HG03103 (cell line): Measurements from ENCODE around the gene RMRP.
A peak's percentile ranks its signal among the peaks of the same experiment; 100 is the strongest.

Experiments used
- ATAC-seq: cut with Tn5 transposase; IDR thresholded peaks from one replicate; pipeline ENCODE4 v1.9.1; 2021; ENCODE audit warnings: low read depth; ENCODE audit not compliant: unreplicated experiment

RMRP gene

DNA sequence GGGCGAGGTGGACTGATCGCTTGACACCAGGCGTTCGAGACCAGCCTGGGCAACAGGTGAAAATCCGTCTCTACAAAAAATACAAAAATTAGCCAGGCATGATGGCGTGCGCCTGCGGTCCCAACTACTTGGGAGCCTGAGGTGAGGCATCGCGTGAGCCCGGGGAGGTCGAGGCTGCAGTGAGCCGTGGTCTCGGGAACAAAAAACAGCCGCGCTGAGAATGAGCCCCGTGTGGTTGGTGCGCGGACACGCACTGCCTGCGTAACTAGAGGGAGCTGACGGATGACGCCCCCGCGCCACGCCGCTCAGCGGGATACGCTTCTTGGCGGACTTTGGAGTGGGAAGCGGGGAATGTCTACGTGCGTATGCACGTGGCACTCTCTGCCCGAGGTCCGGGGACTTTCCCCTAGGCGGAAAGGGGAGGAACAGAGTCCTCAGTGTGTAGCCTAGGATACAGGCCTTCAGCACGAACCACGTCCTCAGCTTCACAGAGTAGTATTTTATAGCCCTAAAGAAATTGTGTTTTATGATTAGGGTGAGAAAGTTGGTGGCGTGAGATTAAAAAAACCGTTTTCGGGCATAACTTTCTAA, at the start of gene RMRP:
Gene RMRP (minus strand): TSS at position 474 of the 591 bp plus-strand sequence.
- peak; percentile 75 for ATAC-seq

DNA sequence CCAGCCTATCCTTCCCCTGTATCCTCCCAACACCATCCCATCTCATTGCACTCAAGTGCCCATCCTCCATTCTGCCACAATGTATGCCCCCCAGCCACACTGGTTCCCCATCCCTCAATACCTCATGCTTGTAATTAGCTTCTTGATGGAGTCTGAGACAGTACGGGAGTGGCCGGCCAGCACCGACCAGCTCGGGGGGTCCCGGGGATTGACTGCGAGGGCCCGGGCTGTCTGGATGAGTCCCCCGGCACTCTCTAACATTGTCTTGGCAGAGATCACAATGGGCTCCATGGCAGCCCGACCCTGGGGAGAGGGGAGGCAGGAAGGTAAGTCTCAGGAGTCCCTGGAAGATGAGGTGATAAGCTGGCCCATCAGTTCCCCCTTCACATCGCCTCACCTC, 49.1 kb upstream of the RMRP start:
- no peak for ATAC-seq

DNA sequence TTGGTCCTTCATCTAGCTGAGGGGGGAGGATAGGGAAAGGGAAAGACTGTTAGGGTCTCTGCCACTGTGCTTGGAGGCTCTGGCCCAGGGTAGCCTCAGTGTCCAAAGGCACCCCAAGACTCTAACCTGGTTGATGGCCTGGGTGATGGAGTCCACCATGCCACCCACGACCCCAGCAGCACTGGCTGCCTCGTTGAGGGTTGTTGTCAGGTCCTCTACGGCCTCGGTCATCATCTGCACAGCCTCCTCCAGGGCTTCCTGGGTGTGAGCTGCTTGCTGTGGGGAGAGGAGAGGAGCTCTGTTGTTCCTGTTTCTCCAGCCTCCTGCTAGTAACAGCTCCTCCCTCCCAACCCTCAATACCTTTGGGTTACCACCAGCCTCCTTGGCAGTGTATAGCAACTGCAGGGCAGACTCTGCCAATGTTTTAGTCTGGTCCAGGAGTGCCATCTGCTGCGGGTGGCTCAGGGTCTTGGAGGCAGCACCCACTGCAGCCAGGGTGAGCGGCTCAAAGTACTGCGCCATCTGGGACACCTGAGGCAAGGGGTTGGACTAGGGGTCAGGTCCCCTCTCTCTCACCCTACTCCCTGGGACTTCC, 48.1 kb upstream of the RMRP start:
- ATAC-seq = no peak

DNA sequence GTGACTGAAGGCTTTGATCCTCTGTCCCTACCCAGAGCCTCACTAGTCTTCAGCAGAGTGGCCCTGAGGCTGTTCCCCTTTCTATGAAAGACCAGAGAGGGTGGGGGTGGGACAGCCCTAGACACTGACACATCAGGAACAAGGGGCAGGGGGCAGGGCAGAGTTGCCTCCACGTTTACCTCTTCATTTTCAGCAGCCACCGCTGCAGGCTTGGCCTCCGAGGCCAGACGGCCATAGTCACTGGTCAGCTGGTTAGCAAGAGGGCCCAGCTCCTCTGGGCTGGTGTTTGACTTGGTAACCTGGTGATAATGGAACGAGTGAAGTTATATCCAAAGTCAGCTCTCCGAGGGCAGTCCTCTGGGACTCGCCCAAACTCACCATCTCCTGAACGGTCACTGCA, 47.6 kb upstream of the RMRP start:
- ATAC-seq = no peak

DNA sequence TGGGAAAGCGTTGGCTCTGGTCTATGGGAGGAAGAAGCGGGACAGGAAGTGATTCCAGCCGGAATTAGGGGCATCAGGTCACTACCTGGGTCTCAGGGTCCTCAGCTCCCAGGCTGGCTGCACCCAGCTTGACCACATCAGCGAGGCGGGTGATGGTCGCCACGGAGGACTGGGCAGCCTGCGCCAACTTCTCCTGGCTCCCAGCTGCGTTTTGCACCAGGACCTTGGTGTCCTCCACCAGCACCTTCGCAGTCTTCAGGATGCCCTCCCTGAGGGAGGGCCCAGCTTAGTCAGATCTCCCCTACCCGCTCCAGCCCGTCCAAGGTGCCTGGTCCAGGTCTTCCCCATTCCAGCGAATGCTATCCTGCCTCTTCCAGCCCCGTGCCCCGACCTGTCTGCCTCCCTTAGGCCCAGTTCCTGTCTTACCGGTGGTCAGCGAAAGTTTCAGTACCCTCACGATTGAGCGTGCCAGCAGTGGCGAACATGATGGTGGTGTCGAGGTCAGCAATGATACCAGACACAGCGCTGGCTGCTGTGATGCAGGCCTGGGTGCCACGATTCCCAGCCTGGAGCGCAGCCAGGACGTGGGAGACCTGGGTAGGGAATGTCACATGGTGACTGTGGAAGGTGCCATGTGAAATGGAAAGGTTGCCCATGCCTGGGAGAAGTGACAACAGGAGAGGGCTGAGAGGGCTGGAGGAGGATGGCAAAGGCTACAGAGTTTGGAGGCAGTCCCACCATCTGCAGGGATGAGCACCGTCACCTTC, 46.3 kb upstream of the RMRP start:
- ATAC-seq = no peak

DNA sequence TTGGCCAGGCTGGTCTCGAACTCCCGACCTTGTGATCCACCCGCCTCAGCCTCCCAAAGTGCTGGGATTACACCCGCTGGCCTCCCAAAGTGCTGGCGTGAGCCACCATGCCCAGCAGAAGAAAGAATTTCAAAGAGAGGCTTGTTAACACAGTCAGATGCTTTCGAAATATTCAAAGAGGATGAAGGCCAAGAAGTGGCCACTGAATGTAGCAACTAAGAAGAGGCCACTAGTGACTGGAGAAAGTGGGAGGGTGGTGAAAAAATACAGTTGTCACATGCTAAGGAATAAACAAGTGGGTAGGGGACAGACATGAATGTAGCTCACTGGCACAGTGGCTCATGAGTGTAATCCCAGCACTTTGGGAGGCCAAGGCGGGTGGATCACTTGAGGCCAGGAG, 44.9 kb upstream of the RMRP start:
- no peak for ATAC-seq

DNA sequence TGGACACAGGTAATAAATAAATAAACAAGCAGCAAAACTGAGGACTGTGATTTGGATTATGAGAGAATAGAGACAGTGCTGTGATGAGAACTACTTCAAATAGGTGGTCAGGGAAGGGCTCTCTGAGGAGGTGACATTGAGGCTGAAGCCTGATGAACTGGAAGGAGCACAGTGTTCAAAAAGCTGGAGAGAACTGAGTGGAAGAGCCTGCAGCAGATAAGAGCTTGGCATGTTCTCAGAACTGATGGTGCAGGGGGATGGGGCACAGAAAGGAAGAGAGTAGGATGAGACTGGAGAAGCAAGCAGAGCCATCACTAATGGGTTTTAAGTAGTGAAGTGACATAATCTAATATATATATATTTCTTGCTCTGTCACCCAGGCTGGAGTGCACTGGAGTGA, 43.1 kb upstream of the RMRP start:
- no peak for ATAC-seq

DNA sequence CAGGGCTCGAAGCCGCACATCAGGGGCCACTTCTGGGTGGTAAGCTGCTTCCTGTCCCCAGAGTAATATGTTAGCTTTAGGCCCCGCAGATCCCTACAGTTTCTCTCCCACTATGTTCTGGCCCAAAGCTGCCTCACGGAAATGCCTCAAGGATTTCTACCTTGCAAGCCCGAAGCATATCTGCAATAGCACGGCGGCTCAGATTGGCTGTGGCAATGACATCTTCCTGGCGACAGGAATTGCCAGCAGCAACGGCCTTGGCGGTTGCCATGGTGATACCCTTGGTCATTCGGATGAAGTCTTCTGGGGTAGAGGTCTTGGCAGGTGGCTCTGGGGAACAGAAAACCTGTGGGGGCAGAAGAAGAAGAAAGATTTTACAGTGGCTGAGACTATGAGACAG, 42.2 kb upstream of the RMRP start:
- ATAC-seq = no peak

DNA sequence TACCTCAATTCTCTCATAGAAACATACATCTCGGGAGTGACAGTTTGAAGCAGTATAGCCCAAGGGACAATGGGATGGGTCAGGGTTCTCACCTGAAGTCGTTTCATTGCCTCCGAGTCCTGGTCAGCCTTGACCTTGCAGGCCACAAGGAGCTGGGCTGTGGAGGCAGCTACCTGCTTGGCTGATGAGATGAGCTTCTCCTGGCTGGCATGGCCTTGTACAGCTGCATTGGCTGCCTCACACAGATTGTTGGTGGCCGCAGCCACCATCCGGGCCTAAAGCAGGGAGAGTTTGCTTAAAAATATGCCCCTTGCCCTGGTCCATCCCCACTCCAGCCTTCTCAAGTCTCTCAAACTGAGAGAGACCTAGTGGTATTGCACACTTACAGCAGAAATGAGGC, 40.4 kb upstream of the RMRP start:
- ATAC-seq = no peak

DNA sequence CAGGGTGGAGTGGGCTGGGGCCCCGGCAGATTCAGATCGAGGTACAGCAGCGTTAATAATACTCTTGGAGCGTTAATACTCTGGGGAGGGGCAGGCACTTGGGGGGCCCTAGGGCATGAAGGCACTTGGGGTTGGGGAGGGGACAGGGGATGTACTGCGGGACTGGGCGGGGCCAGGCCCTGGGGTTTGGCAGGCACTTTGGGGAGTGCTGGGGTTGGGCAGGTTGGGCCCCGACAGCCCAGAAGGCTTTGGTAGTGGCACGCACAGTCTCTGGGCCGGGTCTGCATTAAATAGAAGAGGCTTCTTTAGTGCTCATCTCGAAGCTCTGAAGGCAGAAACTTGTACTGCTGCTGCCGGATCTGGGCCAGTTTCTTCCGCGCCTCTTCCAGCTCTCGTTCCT, 39.7 kb upstream of the RMRP start:
- no peak for ATAC-seq

DNA sequence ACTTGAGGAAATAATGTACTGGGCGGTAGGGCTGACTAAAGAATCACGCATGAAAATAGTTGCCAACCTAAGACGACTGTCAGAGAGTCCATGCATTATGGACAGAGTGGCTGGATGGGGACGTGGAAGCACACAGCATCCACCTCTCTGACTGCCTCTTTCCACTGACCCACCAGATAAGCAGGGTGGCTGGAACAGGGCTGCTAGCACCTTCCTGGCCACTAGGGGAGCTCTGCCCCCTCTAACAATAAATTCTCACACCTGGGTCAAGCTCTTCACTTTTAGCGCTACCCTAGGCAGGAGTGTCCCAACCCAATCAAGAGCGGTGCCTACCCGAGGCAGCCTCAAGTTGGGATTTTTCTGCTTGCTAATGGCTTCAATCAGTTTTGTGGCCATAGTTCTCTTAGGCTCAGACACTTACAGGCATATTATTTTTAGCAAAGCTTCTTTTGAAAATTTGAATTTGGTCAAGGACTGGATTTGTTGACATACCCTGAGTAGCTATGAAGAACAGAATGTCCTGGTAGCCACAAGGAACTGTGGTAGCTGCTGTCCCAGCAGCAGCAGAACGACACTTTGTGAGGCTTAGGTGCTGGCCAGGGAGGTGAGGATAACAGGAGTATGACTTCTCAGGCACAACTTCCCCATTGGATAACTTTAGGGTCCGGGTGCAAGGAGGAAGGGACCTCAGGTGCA, 38.8 kb upstream of the RMRP start:
- ATAC-seq = no peak

DNA sequence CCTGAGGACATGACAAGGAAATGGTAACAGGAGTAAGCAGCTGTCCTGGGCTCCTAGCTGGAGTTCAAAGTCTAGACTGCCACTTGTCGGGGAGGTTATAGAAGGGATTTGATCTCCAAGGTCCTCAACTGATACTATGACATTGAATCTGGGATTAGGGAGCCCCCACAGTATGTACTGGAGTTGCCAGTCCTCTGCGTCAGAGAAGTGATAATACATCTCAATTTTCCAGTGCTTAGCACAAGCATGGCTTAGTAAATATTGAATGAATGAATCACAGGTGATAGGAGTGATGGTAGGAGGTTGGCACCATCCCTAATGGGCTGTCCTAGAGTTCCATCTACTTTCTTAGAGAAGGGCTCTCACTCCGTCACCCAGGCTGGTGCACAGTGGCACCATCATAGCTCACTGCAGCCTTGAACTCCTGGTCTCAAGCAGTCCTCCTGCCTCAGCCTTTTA, 38.2 kb upstream of the RMRP start:
- ATAC-seq = no peak

DNA sequence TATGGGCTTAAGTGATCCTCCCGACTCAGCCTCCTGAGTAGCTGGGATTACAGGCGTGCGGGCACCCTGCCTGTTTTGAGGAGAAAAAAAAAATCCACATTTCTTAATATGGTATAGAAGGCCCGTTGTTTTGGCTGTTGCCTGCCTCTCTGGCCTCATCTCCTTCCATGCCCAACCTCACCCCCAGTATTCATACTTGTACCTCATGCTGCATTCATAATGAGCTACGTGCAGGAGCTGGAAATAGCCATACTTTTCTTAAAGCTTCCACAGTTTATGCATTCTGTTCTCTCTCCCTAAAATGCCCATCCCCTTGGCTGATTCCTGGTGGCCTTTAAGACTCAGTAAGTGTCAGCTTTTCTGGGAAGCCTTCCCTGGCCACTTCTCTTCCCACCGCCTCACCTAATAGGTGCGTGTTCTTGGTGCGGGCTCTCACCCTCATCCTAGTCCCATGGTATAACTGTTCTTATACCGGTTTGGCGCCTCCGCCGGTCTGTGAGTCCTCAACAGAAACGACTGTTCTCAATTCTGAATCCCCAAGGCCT, 34.0 kb upstream of the RMRP start:
- no peak for ATAC-seq

DNA sequence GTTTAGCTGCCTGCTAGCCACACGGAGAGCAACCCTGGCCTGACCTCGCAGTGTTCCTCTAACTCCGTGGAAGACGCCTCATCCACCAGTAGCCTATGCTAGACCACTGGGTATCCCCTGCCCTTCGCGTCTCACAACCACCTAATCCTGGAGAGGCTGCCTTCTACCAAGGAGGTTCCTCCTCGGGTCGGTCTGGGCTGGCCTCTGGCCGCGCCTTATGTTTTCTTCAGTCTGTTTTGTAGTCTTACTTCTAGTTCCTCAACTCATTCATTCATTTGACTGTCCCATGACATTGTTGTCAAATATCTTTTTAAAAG, 33.5 kb upstream of the RMRP start:
- no peak for ATAC-seq

DNA sequence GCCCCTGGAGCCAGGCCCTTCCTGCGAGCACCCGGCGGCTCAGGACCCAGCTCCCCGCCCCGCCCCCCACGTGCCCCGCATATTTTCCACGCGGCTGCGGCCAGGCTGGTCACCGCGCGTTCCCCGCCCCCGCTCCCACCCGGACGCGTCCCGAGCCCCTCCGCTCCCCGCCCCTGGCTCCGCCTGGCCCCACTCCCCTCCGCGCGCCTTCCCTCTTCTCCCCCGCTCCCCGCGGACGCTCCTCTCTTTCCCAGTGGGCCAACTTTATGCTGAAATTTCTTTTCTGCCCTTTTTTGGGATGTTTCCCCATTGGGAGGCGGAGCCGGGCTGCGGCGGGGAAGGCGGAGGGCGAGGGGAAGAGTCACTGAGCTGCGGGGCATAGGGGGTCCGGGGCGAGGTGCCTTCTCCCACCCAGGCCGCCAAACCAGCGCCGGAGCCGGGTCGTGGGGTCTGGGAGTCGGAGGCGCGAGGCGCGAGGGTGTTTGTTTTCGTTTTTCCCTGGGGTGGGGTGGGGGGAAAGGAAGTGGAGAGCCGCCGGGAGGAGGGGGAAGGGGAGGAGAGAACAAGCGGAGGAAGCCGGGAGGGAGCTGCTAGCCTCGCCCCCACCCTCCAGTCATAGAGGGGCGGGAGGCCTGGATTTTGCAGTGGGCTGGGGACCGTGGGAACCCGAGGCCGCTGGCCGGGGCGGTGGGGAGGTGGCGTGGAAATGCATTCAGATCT, 33.0 kb upstream of the RMRP start:
- no peak for ATAC-seq

DNA sequence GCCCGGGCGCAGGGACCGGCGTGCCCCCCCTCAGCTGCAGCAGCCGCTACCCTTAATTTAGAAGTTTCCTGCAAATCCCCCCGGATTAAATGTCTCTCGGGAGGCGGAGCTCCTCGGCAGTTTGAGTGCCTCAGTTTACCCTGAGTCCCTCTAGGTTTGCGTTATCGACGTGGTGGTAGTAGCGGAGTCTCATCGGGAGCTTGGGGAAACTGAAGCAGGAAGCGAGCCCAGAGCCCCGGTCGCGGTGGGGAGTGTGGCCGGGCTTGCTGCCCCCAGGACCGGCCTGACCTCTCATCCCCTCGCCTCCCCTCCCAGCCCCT, 32.4 kb upstream of the RMRP start:
- ATAC-seq = no peak

DNA sequence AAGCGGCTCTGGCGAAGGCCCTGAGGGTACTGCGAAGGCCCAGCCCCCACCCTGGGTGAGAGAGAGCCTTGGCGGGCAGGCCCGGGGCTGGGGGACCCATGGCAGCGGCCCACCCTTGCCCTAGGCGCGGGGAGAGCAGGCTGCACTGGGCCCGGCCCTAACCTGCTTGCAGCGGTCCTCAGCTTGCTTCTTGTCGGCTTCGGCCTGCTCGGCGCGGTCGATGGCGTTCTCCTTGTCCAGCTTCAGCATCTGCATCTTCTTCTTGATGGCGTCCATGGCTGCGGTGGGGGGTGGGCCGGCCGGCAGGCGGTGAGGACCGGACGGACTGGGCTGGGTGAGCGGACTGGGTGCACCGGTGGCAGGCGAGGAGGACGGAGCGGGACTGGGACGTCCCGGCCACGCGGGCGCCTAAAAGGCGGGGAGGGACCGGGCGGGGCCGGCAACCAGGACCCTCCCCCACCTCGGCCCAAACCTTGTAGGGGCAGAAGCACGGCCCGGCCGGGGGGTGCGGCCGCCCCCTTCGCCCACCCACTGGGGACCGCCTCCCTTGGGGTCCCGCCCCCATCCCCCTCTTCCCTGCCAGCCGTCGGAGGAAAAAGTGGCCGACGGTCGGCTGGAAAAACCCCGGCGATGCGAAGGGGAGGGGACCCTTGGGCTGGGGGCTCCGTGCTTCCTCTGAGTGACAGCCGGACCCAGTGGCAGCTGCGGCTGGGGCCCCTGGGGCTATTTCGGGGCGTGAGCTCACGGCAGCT, 31.9 kb upstream of the RMRP start, which contains the start of gene TPM2:
Gene TPM2 (minus strand): TSS at position 384 of the 752 bp plus-strand sequence. CDS start 108 bp downstream, at position 276.
- no peak for ATAC-seq

DNA sequence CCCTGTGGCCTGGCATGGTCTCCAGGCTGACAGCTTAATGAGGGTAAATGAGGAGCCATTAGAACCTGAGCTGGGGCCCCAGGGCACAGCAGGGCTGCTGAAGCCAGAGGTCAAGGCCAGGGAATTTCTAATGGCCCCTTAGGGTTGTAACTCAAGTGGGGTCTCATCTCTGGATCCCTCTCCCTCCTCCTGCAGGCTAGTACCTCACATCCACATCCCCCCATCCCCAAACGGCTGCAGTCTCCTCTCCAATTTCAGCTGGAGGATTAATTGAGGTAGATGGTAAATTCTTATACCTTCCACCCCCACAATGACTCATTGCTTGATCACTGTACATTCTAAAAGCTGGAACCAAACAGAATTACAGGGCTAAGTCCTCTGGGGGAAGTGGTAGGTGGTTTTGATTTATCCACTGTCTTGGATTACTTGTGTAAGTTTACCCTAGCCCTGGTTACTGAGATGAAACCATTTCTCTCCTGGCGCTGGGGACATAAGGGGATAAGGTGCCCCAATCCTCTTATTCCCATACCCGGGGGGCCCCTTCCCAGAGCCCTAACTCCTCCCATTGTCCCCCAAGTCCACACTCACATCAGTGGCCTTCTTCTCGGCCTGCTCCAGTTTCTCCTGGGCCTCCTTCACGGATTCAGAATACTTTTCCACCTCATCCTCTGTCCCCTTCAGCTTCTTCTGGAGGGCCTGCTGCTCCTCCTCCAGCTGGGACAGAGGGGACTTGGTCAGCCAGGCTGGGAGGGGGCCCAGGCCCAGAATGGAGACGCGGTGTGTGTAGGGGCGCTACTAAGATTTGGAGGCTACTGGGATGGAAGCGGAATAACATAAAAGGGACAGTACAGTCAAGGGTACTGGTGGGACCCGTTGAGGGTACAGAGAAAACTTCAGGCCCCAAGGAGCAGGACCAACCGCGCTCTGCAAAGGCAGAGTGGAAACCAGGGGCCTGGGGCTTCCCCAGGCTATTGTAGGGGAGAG, 31.0 kb upstream of the RMRP start:
- ATAC-seq = no peak
